Astrocyte of the cerebellum (primary cell): ENCODE measurements around the gene BBS5.
"Not testable (repeated sequence)": the region's sequence is repeated elsewhere in the genome, so short reads cannot be mapped to it uniquely, and the experiment has no call there.

Experiments
- DNase-seq: peaks from one replicate; pipeline ENCODE4 v3.0.0-alpha.2; 2011; ENCODE audit warnings: low read depth
- H3K4me3 ChIP-seq: 2 replicates; pipeline ENCODE4 v1.5.1; 2011; ENCODE audit warnings: mild to moderate bottlenecking, low read depth, low read length, moderate library complexity
- in situ Hi-C: cut with HindIII; loops from 2 replicates; pipeline ENCODE4 v1.10.0; 2017; ENCODE audit warnings: low sequenced_read_pairs
- TF ChIP-seq, protein P1 (sequence below): IDR thresholded peaks from 2 replicates; pipeline ENCODE4 v1.5.1; 2012; ENCODE audit warnings: low read length, low read depth, moderate library complexity, mild to moderate bottlenecking; ENCODE audit errors: missing control alignments

BBS5 gene

DNA sequence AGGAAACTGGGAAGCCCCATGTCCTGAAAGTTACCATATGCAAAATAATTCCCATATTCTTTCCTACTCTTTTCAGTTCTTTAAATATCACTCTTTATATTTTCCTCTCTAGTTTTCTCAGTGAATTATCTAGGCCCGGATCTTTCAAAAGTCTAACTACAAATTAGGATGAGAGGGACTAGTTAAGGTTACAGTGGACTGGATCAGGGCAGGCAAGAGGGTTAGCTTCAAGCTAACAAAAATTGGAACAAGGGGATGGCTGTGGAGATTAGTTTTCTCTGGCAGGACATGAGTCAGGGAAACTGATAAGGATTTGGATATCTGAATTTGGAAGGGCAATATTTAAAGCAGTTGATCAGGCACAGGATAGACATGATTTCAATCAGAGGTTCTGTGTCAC is 30.4 kb upstream of the BBS5 start:
- DNase-seq: no peak
- no peak overlapping the region for H3K4me3 ChIP-seq
- TF ChIP-seq, protein P1, sequence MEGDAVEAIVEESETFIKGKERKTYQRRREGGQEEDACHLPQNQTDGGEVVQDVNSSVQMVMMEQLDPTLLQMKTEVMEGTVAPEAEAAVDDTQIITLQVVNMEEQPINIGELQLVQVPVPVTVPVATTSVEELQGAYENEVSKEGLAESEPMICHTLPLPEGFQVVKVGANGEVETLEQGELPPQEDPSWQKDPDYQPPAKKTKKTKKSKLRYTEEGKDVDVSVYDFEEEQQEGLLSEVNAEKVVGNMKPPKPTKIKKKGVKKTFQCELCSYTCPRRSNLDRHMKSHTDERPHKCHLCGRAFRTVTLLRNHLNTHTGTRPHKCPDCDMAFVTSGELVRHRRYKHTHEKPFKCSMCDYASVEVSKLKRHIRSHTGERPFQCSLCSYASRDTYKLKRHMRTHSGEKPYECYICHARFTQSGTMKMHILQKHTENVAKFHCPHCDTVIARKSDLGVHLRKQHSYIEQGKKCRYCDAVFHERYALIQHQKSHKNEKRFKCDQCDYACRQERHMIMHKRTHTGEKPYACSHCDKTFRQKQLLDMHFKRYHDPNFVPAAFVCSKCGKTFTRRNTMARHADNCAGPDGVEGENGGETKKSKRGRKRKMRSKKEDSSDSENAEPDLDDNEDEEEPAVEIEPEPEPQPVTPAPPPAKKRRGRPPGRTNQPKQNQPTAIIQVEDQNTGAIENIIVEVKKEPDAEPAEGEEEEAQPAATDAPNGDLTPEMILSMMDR: no peak
- in situ Hi-C loops: no loop called here

DNA sequence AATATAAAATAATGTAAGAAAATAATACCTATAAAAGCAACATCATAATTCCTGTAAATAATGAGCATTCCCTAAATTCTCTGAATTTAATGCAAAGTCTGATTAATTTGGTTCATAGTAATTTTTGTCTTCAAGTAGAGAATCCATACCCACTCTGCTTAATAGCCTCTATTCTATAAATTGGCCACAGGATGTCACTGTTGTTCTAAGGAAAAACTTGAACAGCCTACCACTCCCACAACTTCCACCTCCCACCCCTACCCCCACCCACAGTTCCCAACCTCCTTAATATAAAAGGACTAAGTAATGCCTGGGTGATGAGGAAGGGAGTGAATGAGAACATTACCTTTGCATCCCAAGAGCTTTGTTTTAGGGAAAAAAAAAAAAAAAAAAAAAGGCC is 27.2 kb upstream of the BBS5 start:
- H3K4me3 ChIP-seq: no peak overlapping the region
- TF ChIP-seq, protein P1: peak; percentile 37
- in situ Hi-C loops: no loop called here
- DNase-seq: peak; percentile 44

DNA sequence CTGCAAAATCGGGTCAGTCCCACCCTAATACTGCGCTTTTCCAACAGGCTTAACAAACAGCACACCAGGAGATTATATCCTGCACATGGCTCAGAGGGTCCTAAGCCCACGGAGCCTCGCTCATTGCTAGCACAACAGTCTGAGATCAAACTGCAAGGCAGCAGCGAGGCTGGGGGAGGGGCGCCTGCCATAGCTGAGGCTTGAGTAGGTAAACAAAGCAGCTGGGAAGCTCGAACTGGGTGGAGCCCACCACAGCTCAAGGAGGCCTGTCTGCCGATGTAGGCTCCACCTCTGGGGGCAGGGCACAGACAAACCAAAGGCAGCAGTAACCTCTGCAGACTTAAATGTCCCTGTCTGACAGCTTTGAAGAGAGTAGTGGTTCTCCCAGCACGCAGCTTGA is 26.2 kb upstream of the BBS5 start:
- in situ Hi-C loops, H3K4me3 ChIP-seq, DNase-seq: not testable (repeated sequence)

DNA sequence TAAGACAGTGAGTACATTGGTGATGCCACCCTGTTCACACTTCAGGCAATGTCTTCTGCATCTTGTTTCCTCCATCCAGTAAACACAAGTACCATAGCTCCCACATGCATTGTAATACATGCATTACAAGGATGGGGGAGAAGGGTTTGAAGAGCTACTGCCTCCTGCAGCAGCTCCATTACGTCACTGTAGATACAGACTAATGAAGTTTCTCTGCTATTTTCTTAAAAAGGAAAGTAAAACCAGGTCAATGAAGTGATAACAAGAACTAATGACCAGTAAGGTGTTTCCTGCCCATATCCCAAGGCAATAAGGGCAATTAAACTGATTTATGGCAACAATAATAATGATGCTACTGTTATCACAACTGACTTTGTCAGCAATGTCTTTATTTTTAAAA is 18.2 kb upstream of the BBS5 start:
- H3K4me3 ChIP-seq: no peak overlapping the region
- in situ Hi-C loops: no loop called here
- TF ChIP-seq, protein P1: no peak
- no peak for DNase-seq

DNA sequence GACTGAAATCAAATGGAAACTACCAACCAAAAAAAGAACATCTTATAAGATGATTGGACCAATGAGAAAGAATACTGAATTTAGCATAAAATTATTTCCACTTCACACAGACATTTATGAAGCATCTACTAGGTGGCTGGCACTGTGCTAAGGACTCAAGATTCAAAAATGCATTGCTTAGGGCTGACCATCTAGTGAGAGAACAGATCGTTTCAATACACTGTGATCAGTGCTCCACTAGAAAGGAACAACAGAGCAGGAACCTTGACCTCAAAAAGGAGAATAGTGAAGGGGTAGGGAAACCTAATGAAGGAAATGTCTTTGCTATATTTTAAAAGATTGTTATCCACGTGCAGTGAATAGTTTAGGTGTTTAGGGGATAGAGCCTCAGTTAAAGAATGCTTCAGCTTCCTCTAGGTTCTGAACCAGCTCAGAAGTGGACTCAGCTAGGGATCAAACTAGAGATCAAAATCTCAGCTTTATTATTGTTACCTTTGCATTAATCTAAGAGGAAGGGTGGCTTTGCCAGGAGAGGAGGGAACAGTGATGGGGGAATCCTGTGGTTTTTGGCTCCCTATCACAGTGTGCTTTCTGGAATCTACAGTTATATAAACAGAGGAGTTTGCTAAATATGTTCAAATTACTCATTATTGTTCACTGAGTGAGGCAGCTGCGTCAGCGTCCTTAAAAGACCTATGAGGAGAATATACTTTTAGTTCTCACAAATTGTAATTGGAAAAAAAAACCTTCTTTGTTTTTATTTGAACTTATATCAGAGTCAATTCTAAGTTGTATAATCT is 16.2 kb upstream of the BBS5 start:
- DNase-seq: peak; percentile 92
- H3K4me3 ChIP-seq: no peak overlapping the region
- TF ChIP-seq, protein P1: no peak
- in situ Hi-C loops: no loop called here

DNA sequence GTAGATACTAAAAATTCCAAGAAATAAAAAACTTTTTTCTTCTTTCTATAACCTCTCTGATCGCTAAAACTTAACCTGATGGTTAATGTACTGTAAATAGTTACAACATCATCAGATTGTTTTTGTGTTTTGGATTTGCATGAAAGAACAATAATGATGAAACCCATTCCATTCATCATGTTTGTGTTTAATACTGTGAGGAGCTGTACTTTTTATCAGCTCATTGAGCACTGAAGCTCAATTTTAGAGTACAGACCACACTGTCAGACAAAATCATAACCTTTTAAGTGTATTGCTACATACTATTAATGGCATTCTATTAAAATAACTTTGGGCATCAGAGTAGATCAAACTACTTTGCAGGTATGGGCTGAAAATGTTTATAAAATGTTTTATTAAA is 14.8 kb upstream of the BBS5 start:
- no peak for DNase-seq
- in situ Hi-C loops: no loop called here
- TF ChIP-seq, protein P1: no peak
- H3K4me3 ChIP-seq: no peak overlapping the region

DNA sequence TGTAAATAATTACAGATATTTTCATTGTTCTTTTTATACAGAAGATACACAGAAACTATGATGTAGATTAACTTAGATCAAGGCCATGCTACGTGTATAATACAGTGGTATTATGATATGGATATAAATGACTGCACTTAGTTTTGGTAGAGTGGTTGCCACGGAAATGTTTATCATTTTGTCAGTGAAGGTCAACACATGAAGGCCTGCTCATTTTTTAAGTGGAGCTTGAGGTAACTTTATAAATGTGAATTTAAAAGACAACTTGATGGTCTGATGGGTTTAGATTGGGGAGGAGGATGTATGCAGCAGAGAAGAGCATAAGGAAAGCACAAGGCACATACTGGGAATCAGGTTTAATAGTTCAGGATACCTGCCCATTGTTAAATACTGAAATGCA is 14.4 kb upstream of the BBS5 start:
- in situ Hi-C loops: no loop called here
- no peak overlapping the region for H3K4me3 ChIP-seq
- DNase-seq: no peak
- TF ChIP-seq, protein P1: no peak
